K562 (cell line): ENCODE results near the gene VRK3. TPM values are rescaled to one million over a fixed set of nuclear protein-coding genes. Genes with fewer than 3 reads are reported as not detected.

Experiments used
- EGR1 ChIP-seq: fragments of 450-650 bp; conservative IDR thresholded peaks from 2 replicates; pipeline ENCODE4 v1.6.1; 2017; ENCODE audit warnings: mild to moderate bottlenecking
- ESRRB ChIP-seq: fragments of 250-450 bp; sonication (Bioruptor Pico); IDR thresholded peaks from 2 replicates; pipeline ENCODE4 v1.5.0; 2020; ENCODE audit warnings: mild to moderate bottlenecking, moderate library complexity, borderline replicate concordance
- FOSL1 ChIP-seq: fragments of 200-800 bp; sonication (Bioruptor generic); conservative IDR thresholded peaks from 2 replicates; pipeline ENCODE4 v1.6.1; 2016; ENCODE audit warnings: missing genetic modification characterization, missing compliant biosample characterization
- GABPB2 ChIP-seq: fragments of 250-450 bp; sonication (Bioruptor Pico); conservative IDR thresholded peaks from 2 replicates; pipeline ENCODE4 v1.5.1; 2021; ENCODE audit warnings: mild to moderate bottlenecking
- JUND ChIP-seq, 2 experiments: IDR thresholded peaks; 2 replicates in 1 of 2; 3 replicates in 1 of 2; pipeline ENCODE4 v1.6.1; 2011; ENCODE audit warnings: borderline replicate concordance in 2 of 2, low read depth in 2 of 2, low read length in 2 of 2, improper control_type of control experiment in 1 of 2, missing biosample characterization in 1 of 2, missing genetic modification characterization in 1 of 2, missing genetic modification reagents in 1 of 2
- NCOA4 ChIP-seq: fragments of 450-650 bp; IDR thresholded peaks from 2 replicates; pipeline ENCODE4 v1.6.1; 2018; ENCODE audit warnings: mild to moderate bottlenecking; ENCODE audit not compliant: partially characterized antibody
- NFIX ChIP-seq: fragments of 250-450 bp; sonication (Bioruptor Pico); IDR thresholded peaks from 2 replicates; pipeline ENCODE4 v1.4.0; 2020; ENCODE audit warnings: low read depth, mild to moderate bottlenecking, moderate library complexity
- POLR2G ChIP-seq: fragments of 200-400 bp; formaldehyde crosslinking; IDR thresholded peaks from 2 replicates; pipeline ENCODE4 v1.6.1; 2017; ENCODE audit warnings: low read depth, mild to moderate bottlenecking, antibody characterized with exemption, low read length, moderate library complexity
- POLR3A ChIP-seq: IDR thresholded peaks from 2 replicates; pipeline ENCODE4 v1.6.1; 2011; ENCODE audit warnings: borderline replicate concordance, mild to moderate bottlenecking, moderate library complexity; ENCODE audit not compliant: insufficient read length, insufficient read depth; ENCODE audit errors: extremely low read depth
- TAF7 ChIP-seq: fragments of 450-650 bp; IDR thresholded peaks from 2 replicates; pipeline ENCODE4 v1.6.1; 2016; ENCODE audit warnings: missing genetic modification characterization, missing compliant biosample characterization
- TCF3 ChIP-seq: sonication (generic); formaldehyde crosslinking; IDR thresholded peaks from 2 replicates; pipeline ENCODE4 v1.4.0; 2020; ENCODE audit warnings: mild to moderate bottlenecking, missing genetic modification reagents
- TEAD1 ChIP-seq, 2 experiments: fragments of 450-650 bp in 1 of 2; sonication (generic) in 1 of 2; formaldehyde crosslinking; IDR thresholded peaks; 2 replicates each; pipeline versions ENCODE4 v1.4.0 to v1.8.0; 2020 to 2022; ENCODE audit warnings: mild to moderate bottlenecking in 2 of 2, missing genetic modification reagents in 1 of 2
- TEAD4 ChIP-seq, 2 experiments: sonication (generic) in 1 of 2; formaldehyde crosslinking in 1 of 2; IDR thresholded peaks; 2 replicates each; pipeline versions ENCODE4 v1.6.1 to v1.8.0; 2012 to 2022; ENCODE audit warnings: borderline replicate concordance in 1 of 2, inconsistent platforms in 1 of 2, low read length in 1 of 2, mild to moderate bottlenecking in 1 of 2, missing genetic modification reagents in 1 of 2
- ZNF121 ChIP-seq: sonication (generic); formaldehyde crosslinking; conservative IDR thresholded peaks from 2 replicates; pipeline ENCODE4 v1.8.0; 2022; ENCODE audit warnings: missing genetic modification reagents
- ZNF639 ChIP-seq, 2 experiments: fragments of 200-800 bp in 1 of 2; sonication (Bioruptor generic) in 1 of 2; sonication (generic) in 1 of 2; formaldehyde crosslinking in 1 of 2; IDR thresholded peaks in 1 of 2; conservative IDR thresholded peaks in 1 of 2; 2 replicates each; pipeline versions ENCODE4 v1.5.0 to v1.6.1; 2016 to 2020; ENCODE audit warnings: missing compliant biosample characterization in 1 of 2, missing genetic modification characterization in 1 of 2, missing genetic modification reagents in 1 of 2
- polyA plus RNA-seq, 8 experiments: library from polyadenylated mRNA; depleted of rRNA in 4 of 8; stranded (reverse) in 5 of 8; unstranded in 3 of 8; fragments of >200 nt; fragmentation: Nextera tagmentation in 2 of 8; fragmentation: Illumina TruSeq in 1 of 8; extraction: Ambion mirVana in 2 of 8; extraction: Trizol in 1 of 8; gene quantifications; 2 replicates each; pipeline versions ENCODE4 v1.2.1 to v1.2.3, GENCODE V29; 2011 to 2014; ENCODE audit warnings: inconsistent platforms in 1 of 8, missing spikeins in 1 of 8
- total RNA-seq, 7 experiments: library from RNA; depleted of rRNA in 6 of 7; stranded (reverse); fragments of >200 nt in 6 of 7; fragmentation: Illumina TruSeq in 2 of 7; extraction: Trizol in 2 of 7; gene quantifications; 2 replicates each; pipeline versions ENCODE4 v1.2.1 to v1.2.3, GENCODE V29; 2011 to 2021; ENCODE audit warnings: low replicate concordance in 1 of 7

The VRK3 gene
- total and polyA plus RNA-seq, 9 of the 15 experiments (the other 6 are each of a cell fraction or from before 2014, with no cell fraction given), result 25.6 to 94.3 (median 42.9) TPM

GRCh38 chr19:49976496-49976895, 48.7 kb downstream of the VRK3 start (continued):
- TF ChIP-seq EGR1 (no peak), TAF7 (tag) (no peak), TEAD1 (CRISPR knock-in tag; IDR thresholded peaks at IDR 0.05) (peak in 1 of 2 experiments; percentile 93; a peak in 2 of 4 replicates), ESRRB (CRISPR knock-in tag) (no peak), FOSL1 (peak; percentile 68), JUND (IDR thresholded peaks at IDR 0.05; ENCODE audit: borderline replicate concordance, low read depth, low read length) (no peak), JUND (tag; IDR thresholded peaks at IDR 0.05; ENCODE audit: borderline replicate concordance, low read depth, low read length) (no peak), TCF3 (CRISPR knock-in tag) (peak; percentile 56), POLR2G (no peak), TEAD4 (IDR thresholded peaks at IDR 0.05; ENCODE audit: low read length) (peak; percentile 41; the same call in 1 of the 2 replicates), TEAD4 (CRISPR knock-in tag; IDR thresholded peaks at IDR 0.05; ENCODE audit: borderline replicate concordance) (no peak), ZNF639 (CRISPR knock-in tag; conservative IDR thresholded peaks at IDR 0.05 in 1 of 2, IDR thresholded peaks at IDR 0.05 in 1 of 2) (no peak), NFIX (CRISPR knock-in tag) (no peak), NCOA4 (no peak), POLR3A (no peak), GABPB2 (CRISPR knock-in tag) (no peak), ZNF121 (CRISPR knock-in tag) (no peak)
